IPS-18c (cell line): ENCODE measurements around the gene RTCB.
"Not testable (repeated sequence)": the region's sequence is repeated elsewhere in the genome, so short reads cannot be mapped to it uniquely, and the experiment has no call there.

Experiments used
- H3K4me3 ChIP-seq: 2 replicates; pipeline ENCODE4 v1.7.0; 2013; ENCODE audit warnings: low read depth, mild to moderate bottlenecking, low read length, moderate library complexity; ENCODE audit not compliant: insufficient read depth
- H3K9me3 ChIP-seq: one replicate; pipeline ENCODE4 v1.6.1; 2013; ENCODE audit warnings: mild to moderate bottlenecking, low read length, moderate library complexity; ENCODE audit not compliant: control insufficient read depth, insufficient read depth

Gene RTCB

DNA sequence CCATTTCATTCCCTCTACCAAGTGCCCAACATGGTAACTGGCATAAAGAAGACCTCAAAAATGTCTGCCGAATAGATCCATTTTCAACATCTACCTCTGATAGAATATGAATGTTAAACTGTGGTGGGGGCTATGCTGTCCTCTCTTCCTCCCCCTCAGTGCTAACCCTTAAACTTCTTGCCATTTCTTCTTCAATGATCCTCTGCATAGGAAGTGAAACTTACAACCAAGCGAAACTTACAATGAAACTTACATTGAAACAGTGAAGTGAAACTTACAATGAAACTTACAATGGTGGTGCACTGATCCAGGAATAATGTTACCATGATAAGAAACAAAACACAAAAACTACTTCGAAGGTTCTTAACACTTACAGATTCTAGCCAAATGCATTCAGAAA lies 4.7 kb downstream of the RTCB start:
- Histone ChIP-seq H3K4me3 (no peak overlapping the region), H3K9me3 (no peaks in the 10 kb centered on the region)

DNA sequence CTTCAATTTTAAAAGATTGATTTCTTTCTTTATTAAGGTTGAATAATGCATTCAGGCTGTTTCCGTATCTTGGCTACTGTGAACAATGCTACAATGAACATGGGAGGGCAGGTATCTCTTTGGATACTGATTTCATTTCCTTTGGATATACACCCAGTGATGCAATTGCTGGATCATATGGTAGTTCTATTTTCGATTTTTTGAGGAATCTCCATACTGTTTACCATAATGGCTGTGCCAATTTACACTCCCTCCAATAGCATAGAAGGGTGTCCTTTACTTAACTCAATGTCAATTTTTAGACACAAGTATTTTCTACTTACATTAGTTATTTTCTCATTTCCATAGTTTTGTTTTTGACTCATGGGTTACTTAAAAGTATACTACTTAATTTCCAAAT lies 8.0 kb downstream of the RTCB start:
- Histone ChIP-seq H3K4me3 (no peak overlapping the region), H3K9me3 (no peaks in the 10 kb centered on the region)

DNA sequence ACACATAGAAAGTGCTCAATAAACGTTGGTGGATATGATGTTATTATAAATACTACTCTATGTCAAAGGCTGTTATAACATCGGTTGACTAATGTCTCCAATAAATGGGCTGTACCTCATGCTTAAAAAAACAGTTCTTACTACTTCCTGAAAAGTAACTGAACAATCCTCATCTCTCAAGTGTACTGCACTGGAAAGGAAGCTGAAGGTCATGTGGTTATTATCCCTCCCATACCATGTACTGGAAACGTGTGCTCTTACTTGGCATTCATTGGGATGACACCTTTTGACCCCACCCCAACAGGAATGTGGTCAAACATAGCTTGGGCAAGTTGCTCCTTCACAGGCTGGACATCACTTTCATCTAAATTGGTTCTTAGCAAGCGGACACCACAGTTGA lies 10.6 kb downstream of the RTCB start:
- no peaks in the 10 kb centered on the region for H3K9me3 ChIP-seq
- H3K4me3 ChIP-seq: no peak overlapping the region

DNA sequence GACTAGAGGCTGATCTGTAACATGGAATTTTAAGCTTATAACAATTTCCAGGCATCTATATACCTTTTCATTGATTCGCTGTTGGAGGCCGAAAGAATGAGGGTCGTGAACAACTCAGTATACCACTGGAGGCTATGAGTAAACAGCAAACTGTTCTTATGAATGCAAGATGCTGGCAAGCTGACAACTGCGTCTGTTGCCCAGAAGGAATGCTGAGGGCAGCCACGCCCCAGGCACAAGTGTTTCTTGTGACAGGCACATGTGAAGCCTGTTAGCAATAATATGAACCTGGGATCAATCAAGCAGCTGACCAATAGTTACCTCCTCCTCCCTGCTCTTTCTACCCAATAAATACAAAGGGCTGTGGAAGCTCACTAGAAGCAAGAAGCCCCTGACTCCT lies 15.3 kb downstream of the RTCB start:
- no peak overlapping the region for H3K4me3 ChIP-seq
- H3K9me3 ChIP-seq: no peaks in the 10 kb centered on the region

DNA sequence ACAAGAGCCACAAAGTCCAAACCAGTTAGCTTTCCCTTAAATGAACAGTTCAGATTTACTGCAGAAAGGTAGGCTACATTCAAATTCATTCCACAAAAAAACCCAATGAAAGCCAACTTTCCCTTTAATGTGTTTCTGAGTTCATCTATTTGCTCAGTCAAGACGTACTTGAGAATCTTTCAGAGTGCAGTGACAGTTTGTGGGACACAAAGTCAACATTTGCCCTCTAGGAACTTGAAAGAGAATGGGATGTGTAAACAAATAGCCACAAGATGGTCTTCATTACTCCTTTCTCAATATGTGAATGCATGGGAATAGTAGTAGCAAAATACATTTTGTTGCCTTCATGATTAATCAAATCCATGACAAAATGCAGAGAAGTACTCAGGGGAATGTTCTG lies 15.8 kb downstream of the RTCB start:
- no peaks in the 10 kb centered on the region for H3K9me3 ChIP-seq
- H3K4me3 ChIP-seq: no peak overlapping the region

DNA sequence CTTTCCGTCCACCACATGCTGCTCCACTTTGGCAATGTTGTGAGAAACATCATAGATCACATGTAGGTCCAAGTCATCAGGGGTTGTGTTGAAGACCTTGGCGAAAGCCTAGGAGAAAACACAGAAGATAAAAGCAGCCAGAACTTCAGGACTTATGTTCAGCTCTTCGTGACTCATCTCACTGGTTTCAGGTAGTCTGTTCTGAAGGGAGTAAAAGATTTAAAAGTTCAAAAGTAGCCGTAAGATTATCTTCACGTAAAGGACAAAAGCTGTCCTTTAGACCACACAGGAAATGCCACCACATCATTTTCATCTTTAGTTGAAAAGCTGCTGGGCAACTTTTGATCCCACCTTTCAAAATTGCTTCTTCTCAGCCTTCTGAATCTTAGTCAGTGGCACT lies 16.9 kb downstream of the RTCB start:
- no peak overlapping the region for H3K4me3 ChIP-seq
- no peaks in the 10 kb centered on the region for H3K9me3 ChIP-seq

DNA sequence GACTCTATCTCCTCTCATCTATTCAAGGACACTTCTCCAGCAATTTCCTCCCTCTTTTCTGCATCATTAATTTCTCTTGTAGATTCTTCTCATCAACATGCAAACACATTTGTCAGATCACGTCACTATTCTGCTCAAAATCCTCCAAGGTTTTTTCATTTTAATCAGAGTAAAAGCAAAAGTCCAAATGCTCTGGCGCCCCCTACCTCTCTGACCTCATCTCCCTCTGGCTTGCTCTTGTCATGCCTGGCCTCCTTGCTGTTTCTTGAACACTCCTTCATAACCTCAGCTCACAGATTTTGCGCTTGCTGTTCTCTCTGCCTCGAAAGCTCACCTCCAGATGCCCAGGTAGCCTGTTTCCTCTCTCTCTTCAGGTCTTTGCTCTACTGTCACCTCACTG lies 22.4 kb downstream of the RTCB start:
- H3K4me3 ChIP-seq: no peak overlapping the region
- H3K9me3 ChIP-seq: no peaks in the 10 kb centered on the region

DNA sequence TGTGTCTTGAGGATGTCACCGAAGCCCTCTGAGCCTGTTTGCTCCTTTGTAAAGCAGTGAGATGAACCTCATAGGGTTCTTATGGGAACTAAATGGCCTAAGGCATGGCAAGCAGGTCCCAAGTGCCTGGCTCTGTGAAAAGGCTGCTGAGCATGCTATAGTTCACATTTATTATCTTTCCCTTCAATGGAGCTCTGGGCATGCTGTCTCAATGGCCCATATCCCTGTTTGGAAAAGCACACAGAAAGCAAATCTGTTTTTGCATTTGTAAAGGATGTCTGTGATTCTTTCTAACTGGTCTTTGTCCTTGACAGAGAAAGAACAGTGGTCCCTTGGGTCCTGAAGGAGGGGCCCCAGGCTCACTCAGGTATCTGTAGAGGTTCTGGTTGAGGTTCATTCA lies 26.4 kb downstream of the RTCB start:
- Histone ChIP-seq H3K9me3 (no peaks in the 10 kb centered on the region), H3K4me3 (no peak overlapping the region)

DNA sequence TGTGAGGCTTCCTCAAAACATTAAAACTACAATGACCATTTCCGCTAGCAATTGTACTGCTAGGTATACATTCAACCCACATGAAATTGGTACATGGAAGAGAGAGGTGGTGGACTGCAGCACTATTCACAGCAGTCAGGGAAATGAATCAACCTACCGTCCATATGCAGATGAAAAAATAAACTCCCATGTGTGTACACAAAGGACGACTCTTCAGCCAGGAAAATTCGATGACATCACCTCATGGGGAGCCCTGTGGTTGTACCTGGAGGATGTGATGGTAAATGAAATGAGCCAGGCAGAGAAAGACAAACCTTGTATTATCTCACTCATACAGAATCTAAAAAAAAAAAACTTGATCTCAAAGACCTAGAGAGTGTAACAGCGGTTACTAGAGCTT lies 31.1 kb downstream of the RTCB start:
- no peaks in the 10 kb centered on the region for H3K9me3 ChIP-seq
- no peak overlapping the region for H3K4me3 ChIP-seq

DNA sequence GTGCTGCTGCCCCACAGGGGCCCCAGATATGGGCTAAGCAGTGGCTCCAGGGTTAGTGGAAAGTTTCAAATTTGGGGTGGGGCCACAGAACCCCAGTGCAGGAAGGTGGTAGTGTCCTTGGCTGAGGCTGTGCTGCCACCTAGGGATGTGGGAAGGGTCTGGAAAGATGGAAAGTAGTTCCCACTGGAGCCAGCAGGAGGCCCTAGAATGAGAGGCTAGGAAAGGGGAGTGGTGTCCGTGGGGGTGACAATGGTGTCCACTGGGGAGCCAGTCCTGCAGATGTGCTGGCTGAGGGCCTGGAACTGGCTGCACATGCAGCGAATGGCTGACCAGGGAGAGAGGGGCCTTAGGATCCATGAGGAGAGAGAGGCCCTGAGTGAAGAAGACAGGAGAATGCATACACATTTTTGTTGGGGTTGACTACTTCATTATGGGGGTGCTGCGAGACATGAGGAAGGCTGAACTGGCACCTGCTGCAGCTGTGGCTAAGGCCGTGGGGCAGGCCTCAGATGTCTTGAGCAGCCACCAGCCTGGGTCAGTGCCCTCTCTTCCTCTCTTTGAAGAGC lies 33.3 kb downstream of the RTCB start:
- no peaks in the 10 kb centered on the region for H3K9me3 ChIP-seq
- H3K4me3 ChIP-seq: no peak overlapping the region

DNA sequence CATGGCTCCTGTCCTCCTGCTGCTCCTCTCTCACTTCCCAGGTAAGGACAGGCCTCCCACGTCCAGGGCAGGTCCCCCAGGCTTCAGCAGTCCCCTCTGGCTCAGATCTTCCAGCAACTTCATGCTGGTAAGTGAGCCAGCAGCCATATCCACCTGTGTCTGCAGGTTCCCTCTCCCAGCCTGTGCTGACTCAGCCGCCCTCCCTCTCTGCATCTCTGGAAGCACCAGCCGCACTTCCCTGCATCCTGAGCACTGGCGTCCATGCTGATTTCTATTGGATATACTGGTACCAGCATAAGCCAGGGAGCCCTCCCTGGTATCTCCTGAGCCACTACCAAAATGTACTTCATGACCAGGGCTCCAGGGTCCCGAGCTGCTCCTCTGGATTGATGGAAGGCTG lies 35.4 kb downstream of the RTCB start:
- Histone ChIP-seq H3K9me3 (no peaks in the 10 kb centered on the region), H3K4me3 (no peak overlapping the region)

DNA sequence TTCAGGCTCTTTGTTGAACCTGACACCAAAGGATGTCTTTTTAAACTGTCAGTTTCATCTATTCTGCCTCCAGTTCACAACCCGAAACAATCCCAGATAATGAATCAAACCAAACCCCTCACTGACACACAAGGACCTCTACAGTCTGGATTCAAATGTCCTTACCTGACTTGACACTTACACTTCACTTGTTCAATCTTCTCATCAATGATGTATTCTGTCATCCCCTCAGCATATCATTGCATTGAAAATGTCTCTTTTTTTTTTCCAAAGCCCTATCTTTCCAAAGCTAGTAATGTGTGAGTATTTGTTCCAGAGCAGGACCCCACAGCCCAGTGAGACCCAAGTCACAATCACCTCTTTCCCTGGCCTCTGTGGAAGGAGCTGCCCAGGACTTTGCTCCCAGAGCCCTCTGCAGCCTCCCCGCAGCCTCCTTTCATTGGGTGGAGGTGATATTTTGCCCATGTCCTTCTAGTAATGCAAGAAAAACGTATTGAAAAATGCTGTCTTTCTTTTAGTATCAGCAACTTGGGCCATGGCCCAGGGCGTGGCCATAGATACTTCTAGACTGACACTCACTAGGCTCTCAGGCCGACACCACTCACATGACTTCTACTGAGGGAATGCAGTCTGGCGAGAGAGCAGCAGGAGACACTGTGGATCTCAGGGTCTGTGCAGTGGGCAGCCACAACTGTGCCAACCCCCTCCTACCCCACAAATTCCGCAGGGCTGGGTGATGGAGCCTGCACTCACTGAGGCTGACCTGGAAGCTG lies 36.2 kb downstream of the RTCB start:
- Histone ChIP-seq H3K4me3 (no peak overlapping the region), H3K9me3 (no peaks in the 10 kb centered on the region)

DNA sequence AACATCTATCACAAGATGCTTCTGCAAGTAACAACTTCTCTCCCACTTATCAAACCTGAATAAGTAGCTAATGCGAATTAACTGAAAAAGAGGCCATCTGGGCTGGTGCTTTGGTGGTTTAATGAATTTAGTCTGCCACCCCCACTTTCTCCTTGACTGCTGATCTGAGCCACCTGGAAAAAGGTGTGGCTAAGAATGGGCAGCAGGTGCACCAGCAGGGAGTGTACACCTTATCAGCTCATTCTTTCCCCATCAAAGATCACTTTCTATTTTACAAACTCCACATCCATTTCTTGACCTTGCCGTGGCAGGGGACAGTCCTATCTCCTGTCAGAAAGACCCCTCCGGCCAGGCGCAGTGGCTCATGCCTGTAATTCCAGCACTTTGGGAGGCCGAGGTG lies 47.8 kb downstream of the RTCB start:
- H3K4me3 ChIP-seq: no peak overlapping the region
- no peaks in the 10 kb centered on the region for H3K9me3 ChIP-seq

DNA sequence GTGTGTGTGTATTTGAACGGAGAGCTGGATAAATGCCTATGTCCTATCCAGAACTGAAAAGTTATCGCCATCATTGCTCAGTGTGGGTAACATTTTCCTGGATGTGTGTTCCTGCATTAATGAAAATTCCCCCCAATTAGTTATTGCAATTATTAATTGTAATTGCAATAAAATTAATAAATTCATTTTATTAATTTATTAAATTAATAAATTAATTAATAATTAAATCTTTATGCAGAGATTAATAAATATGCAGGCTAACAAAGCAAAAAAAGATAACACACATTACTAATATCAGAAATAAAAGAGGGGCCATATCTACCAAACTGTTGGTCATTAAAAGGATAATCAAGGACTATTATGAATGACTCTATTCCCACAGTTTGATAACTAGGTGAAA lies 50.8 kb downstream of the RTCB start:
- Histone ChIP-seq H3K4me3 (no peak overlapping the region), H3K9me3 (no peaks in the 10 kb centered on the region)

DNA sequence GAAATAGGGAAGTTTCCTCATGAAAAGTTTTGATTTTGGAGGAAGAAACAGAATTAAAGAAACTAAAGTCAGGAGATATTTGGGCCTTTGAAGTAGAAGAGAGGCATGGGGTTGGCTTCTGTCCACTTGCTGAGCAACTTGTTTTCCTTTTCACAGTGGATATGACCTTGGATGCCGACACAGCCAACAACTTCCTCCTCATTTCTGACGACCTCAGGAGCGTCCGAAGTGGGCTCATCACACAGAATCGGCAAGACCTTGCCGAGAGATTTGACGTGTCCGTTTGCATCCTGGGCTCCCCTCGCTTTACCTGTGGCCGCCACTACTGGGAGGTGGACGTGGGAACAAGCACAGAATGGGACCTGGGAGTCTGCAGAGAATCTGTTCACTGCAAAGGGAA lies 52.0 kb downstream of the RTCB start:
- H3K9me3 ChIP-seq, H3K4me3 ChIP-seq: not testable (repeated sequence)

DNA sequence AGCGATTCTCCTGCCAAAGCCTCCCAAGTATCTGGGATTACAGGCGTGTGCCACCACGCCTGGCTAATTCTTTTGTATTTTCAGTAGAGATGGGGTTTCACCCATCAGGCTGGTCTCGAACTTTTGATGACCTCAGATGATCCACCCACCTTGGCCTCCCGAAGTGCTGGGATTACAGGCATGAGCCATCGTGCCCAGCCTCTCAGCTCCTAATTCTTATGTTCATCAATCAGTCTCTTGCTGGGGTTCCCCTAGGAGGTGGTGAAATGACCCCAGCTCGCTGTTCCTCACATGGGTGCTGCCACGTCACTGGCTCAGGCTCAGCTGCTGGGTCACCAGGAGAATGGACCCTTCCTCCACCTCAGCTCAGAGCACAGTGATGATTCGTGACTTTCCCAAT lies 54.5 kb downstream of the RTCB start, which contains the start of gene RFPL3:
Gene RFPL3, plus strand, starts transcription at position 301 of the 400 bp plus-strand sequence. CDS start 205 bp downstream, outside the sequence.
- H3K9me3 ChIP-seq, H3K4me3 ChIP-seq: not testable (repeated sequence)

DNA sequence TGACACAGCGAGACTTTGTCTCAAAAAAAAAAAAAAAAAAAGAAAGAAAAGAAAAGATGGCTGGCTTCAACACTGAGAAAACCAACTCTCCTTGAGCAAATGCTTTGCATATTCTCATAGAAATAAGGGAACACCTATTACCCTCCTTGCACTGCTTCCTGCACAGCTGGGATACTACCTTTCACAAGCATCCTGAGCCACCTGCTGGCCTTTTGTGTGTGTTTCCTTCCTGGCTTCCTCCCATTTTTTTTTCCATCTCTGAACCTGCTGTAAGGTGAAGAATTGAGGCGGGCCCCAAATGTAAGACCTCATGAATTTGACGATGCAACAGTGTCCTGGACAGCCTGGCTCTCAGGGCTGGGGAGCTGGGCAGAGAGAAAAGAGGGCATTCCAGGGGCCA lies 56.3 kb downstream of the RTCB start:
- H3K4me3 ChIP-seq: no peak overlapping the region
- no peaks in the 10 kb centered on the region for H3K9me3 ChIP-seq

DNA sequence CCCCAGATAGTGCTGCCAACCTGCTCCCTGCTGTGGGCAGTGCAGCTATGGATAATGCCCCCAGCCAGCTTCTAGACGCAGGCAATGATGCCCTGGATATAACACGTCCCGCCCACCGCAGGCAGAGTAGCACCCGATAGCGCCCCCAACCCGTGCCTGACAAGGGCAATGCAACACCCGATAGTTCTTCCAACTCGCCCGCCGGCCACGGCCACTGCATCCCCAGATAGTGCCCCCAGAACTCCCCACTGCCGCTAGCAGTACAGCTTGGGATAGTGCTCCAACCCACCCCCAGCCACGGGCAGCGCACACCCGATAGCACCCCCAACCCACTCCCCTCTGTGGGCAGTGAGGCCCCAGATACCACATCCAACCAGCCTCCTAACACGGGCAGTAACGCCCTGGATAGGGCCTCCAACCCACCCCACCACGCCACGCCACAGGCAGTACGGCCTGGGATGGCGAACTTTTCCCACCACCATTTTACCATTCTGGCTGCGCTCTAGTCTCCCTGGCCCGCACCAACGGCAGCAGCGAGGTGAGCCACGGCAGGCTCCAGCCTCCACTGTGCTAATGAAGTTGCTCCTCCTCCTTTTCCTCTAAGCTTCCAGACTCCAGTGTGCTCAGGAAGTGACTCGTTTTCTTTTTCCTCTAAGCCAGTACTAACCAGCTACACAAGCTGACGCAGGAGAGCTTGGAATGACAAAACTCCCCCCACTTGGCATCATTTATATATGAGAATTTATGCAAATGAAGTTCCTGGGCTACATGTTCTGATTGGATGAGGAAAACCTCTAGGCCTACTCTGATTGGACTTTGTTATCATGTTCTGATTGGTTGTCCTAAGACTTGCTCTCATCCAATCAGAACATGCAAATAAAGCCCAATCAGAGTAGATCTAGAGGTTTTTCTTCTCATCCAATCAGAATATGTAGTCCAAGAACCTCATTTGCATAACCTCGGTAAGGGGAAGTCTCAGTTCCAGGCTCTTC lies 57.4 kb downstream of the RTCB start:
- H3K9me3 ChIP-seq: no peaks in the 10 kb centered on the region
- H3K4me3 ChIP-seq: no peak overlapping the region
